Stimulated activated CD8-positive, alpha-beta memory T cell treated with anti-CD3 and anti-CD28 coated beads, Interleukin-4, amount 100 ng/mL, for 48 hours (primary cell): ENCODE measurements around the gene SMIM8.
"Not testable (repeated sequence)": the region's sequence is repeated elsewhere in the genome, so short reads cannot be mapped to it uniquely, and the experiment has no call there.

ENCODE experiments used
- DNase-seq: peaks from one replicate; pipeline ENCODE4 v3.0.0-alpha.2; 2020

SMIM8 gene

DNA sequence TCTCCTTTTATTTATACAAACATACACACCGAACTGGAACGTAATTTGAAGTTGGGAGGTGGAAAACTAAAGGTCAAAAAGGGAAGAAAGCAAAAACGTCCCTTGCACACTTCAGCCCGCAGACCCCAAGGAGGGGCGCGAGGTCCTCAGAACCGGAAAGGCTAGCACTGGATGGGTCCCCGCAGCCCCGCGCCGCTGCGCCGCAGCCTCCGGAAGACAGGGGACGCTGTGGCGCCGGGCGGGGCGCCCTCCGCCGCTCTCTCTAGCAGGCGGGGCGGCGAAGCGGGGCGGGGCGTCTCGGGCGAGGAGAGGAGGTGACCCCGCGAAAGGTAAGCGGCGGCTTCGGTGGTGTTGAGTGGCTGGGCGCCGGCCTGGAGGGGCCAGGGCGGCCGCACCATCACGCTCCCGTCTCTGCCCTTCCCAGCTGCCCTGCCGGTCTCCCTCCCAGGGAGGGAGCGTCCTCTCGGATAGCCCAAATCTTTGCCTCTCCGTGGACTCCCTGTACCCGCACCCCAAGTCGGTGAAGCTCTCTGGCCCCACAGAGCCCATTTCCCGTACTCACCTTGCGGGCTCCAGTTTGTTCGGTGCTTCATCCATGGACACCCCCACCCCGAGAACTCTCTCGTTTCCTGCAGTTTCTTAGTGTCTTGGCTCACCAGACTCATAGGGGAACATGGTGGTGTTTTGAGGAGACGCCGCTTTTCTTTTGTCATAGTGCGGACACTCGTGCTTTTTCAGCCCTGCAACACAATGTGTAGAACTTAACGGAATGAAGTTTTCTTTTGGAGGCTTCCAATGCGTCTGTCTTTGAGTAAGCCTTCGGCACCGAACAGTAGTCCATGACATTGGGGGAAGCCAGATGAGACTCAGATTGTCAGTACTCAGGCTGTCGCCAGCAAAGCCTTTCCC, at the start of gene SMIM8:
Gene SMIM8 (plus strand): TSS at position 285 of the 909 bp plus-strand sequence. CDS start 14,444 bp downstream, outside the sequence.
- peak; percentile 93 for DNase-seq

DNA sequence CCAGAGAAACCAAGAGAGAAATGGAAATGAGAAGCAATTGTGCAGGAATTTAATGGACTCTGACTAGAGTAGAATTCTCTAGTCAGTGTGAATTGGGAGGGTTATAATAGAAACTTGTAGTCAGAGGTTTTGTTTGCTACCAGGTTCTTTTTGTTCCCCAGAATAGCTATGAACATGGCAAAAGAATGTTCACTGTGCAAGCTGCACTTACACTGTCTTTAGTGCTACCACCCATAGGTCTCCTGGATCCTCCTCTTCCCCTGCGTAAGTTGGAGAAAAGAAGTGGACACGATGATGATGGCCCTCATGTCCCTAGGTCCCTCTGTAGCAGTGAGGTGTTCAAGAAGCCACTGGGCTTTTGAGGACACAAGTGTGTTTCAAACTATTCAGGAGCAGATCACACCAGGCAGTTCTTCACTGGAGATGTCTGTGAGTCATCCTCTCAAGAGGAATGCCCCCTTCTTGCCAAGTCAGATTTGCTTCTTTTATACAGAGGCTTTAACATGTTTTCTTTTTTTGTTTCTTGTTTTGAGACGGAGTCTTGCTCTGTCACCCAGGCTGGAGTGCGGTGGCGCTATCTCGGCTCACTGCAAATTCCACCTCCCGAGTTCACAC, 47.6 kb upstream of the SMIM8 start:
- DNase-seq: no peak

DNA sequence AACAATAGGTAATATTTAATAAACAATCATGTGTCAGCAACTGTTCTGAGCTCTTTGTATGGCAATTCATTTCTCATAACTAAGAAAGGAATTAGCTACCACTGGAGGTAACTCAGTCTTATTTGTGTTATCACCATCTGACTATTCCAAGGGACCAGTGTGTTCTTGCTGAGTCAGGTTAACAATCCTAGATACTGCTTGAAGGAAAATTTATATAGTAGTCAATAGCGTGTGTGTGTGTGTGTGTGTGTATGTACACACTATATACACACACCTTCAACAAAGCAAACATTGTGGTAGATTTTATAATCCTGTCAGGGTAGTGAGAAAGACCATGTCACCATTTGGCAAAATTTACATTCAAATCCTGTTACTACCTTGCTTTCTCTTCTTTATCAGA, 45.8 kb upstream of the SMIM8 start:
- DNase-seq: no peak

DNA sequence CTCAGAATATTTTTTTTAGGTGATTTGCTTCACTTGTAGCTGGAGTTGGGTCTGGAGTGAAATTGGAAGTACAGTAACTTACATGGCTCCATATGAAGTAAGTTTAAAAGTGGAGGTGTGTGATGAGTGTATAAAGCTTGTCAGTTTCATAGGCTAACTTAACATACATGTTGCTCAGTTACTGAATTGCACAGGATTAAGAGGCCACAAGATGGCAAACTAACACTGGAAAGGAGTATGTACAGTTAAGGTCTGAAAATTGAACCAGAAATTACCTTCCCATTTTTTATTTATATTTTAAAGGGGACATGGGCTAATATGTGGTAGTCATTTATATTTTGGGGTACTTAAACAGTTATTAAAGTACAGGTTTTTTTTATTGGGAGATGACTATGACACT, 45.3 kb upstream of the SMIM8 start:
- DNase-seq: no peak

DNA sequence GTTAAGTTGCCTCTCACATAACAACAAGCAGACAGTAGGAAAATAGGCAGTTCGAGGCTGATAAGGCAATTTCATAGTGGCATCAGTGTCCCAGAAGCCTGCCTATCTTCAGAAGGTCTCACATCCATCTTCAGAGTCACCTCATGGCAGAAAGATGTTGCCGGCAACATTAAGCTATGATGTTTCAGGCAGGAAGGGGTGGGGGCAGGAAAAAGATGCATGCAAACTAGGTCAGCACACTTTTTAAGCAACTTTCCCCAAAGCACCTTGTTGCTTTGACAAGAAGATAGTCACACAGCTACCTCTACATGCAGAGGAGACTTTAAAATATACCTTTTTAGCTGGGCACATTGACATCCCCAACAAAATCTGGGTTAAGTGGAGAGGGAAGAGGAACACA, 43.2 kb upstream of the SMIM8 start:
- DNase-seq: no peak

DNA sequence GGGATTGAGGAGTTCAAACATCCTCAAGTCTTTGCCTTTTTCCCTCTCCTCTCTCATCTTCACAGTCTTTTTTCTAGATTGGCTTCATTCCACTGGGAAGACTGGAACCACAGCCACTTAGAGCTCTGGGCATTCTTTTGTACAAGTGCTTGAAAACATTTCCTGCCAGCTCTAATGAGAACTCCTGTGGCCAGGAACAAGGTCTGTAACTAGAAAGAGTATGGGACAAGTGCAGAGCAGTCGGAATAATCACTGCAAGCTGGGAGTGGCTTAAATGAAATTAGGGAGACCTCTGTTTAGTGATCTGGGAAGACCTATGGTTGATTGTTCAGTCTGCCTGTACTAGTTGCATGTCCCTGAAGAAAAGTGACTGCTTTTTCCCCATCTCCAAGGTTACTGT, 41.0 kb upstream of the SMIM8 start:
- no peak for DNase-seq

GRCh38 chr6:87282743-87283142, 39.6 kb upstream of the SMIM8 start:
- no peak for DNase-seq

GRCh38 chr6:87283461-87283860, 38.9 kb upstream of the SMIM8 start:
- DNase-seq: no peak

DNA sequence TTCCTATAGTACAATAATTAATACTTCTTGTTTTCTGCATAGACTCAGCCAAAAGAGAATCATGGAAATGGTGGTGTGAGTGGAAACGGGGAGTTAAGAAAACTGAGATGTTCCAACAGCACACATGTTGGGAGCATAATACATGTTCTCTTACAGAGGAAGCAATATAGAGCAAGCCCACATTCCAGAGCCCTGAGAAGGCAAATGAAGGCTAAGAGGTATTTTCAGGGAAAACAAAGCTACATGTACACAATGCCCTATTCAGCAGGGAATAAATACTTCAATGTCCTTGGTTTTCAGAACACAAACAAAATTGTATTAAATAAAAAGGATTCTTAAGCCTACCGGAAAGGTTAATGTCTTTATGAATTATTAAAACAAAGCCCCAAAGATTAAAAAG, 35.1 kb upstream of the SMIM8 start:
- DNase-seq: no peak

GRCh38 chr6:87289571-87289970, 32.8 kb upstream of the SMIM8 start:
- DNase-seq: no peak

GRCh38 chr6:87291883-87292282, 30.5 kb upstream of the SMIM8 start:
- no peak for DNase-seq

DNA sequence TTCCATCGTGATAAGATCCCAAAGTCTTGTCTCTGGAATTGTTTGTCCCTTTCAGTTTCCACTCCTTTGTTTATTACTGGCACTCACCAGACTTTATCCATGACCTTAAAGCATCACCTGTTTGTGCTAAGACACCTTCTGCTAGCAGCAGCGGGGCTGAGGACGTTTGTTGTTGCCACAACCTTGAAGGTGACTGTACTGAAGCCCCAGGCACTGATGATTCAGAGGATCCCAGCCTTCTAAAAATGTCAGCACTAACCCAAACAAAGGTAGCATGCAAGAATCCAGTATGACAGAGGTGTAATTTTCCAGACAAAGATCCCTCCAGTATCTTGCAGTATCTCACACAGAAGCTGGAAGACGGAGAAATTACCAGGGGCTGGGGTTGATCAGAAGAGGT, 28.9 kb upstream of the SMIM8 start:
- no peak for DNase-seq

DNA sequence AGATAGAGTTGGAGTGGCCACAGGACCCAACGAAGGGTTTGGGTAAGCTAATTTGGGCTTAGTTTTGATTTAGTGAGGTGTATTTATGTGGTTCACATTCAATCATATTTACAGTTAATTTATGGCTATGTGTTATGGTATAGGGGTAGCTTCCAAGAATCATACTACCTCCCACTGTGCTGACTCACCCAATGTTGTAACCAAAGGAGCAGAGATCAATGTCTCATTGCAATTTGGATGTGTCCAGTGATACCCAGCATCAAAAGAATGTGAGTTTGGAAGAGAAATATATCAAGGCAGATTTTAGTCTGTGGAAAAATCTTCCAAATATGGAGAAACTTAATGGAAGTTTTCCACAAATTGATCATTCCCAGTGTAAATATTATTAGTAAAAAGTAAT, 25.3 kb upstream of the SMIM8 start:
- DNase-seq: no peak

DNA sequence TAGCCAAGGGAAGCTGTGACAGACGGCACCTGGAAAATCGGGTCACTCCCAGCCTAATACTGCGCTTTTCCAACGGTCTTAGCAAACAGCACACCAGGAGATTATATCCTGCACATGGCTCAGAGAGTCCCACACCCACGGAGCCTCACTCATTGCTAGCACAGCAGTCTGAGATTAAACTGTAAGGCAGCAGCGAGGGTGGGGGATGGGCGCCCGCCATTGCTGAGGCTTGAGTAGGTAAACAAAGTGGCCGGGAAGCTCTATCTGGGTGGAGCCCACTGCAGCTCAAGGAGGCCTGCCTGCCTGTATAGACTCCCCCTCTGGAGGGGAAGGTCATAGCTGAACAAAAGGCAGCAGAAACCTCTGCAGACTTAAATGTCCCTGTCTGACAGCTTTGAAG, 21.1 kb upstream of the SMIM8 start:
- DNase-seq: not testable (repeated sequence)

GRCh38 chr6:87308970-87309369, 13.4 kb upstream of the SMIM8 start:
- DNase-seq: no peak

GRCh38 chr6:87312860-87313259, 9.5 kb upstream of the SMIM8 start:
- no peak for DNase-seq

DNA sequence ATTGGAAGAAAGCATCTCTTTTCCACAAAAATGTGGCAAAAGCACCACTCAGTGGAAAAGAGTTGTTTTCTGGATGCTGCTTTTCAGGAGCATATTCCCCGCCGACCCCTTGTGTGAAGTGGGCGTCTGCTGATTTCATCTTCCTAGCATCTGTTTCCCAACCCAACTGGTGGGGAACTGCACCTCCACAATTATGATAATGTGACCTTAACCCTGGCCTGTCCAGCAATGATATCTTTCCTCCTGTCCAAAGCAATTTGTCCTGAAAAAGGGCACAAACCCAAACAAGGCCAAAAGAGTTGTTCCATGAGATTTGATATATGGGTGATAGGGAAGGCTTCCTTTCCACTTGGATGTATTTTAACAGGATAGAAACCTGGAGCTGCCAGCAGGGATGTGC, 7.3 kb upstream of the SMIM8 start:
- no peak for DNase-seq

- no peak for DNase-seq
These were observed 3.0 kb upstream of the SMIM8 start for GRCh38 chr6:87319271-87319987.

- DNase-seq: not testable (repeated sequence)
These were observed 1.5 kb downstream of the SMIM8 start for GRCh38 chr6:87323880-87324279.

DNA sequence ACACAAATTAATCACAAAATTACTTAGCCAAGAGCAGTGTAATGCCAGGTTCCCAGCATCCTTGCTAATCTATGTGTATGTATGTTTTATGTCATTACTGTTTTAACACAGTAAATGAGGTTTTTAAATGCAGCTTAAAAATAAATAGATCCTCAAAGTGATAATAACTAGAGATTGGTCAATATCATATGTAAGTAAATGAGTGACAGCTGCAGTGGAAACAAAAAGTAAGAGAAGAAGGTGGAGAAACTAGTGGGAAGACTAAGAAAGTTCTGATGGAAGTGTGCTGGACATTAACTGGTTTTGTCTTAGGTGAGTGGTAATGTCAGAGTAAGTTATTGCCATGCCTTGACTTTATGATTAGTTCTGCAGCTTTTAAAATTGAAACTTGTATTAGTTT, 8.6 kb downstream of the SMIM8 start:
- no peak for DNase-seq

- no peak for DNase-seq
These were observed 10.6 kb downstream of the SMIM8 start for GRCh38 chr6:87333033-87333432.

GRCh38 chr6:87333591-87334181, 11.3 kb downstream of the SMIM8 start:
- DNase-seq: no peak

DNA sequence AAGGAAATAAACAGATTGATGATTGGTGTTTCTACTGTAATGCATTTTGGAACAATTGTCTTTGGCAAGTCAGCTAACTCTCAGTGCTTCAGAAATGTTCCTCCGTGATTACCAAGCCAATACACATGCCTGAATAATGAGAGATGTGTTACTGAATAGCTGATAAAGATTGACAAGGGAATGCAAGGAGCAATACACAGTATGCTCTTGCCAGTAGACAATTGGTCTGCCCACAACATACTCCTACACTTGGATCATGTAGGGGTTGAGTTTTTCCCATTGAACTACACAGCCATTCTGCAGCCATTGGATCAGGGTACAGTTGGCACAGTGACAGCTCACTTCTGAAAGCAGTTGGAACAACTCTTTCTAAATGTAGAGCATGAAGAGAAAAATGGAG, 12.3 kb downstream of the SMIM8 start:
- DNase-seq: no peak
